ENCODE measurements around the gene CELF4. TPM values are rescaled to one million over a fixed set of nuclear protein-coding genes. Genes with fewer than 3 reads are reported as not detected.

Gene CELF4
- total and polyA plus RNA-seq, 2 donors (not counting 3 experiments of a cell fraction or from before 2014, with no cell fraction given), result not detected

GRCh38 chr18:37302519-37302918, 263.1 kb downstream of the CELF4 start:
- Histone ChIP-seq H3K9me3 (replicated peaks; ENCODE audit: control insufficient read depth, insufficient read depth, low read length) (no peaks in the 10 kb centered on the region), H3K4me1 (ENCODE audit: control insufficient read depth, extremely low read depth, insufficient read depth, low read length) (no peaks in the 10 kb centered on the region), H4K20me1 (replicated peaks; ENCODE audit: control insufficient read depth, extremely low read depth, insufficient read depth, low read length) (no peaks in the 10 kb centered on the region), H3K79me2 (ENCODE audit: control insufficient read depth, insufficient read depth, low read length) (no peaks in the 10 kb centered on the region), H3K9me1 (replicated peaks; ENCODE audit: control insufficient read depth, extremely low read depth, insufficient read depth, low read length) (no peaks in the 10 kb centered on the region), H2AFZ (ENCODE audit: low read depth, low read length) (no peak overlapping the region), H3K27ac (ENCODE audit: insufficient read depth, low read depth, low read length) (no peak overlapping the region), H3K4me3 (replicated peaks in 1 of 3; ENCODE audit: insufficient read depth in 1 of 3, low read depth in 1 of 3, low read length in 3 of 3) (no peak overlapping the region), H3K4me2 (ENCODE audit: insufficient read depth, low read length) (no peak overlapping the region), H3K36me3 (ENCODE audit: control insufficient read depth in 2 of 2, extremely low read depth in 1 of 2, insufficient read depth in 2 of 2, low read length in 2 of 2) (no peaks in the 10 kb centered on the region), H3K9ac (replicated peaks; ENCODE audit: extremely low read depth, insufficient read depth, low read length) (no peak overlapping the region), H3K27me3 (ENCODE audit: control insufficient read depth in 2 of 2, insufficient read depth in 2 of 2, low read length in 2 of 2) (no peaks in the 10 kb centered on the region)
- FAIRE-seq, result no peak
- ChIA-PET POLR2A (no interaction called here), CTCF (no interaction called here)
- TF ChIP-seq GATA2 (IDR thresholded peaks at IDR 0.05; ENCODE audit: insufficient read depth, insufficient read length, low read depth, low read length) (no peak), MYC (IDR thresholded peaks at IDR 0.05; ENCODE audit: low read depth, low read length) (no peak), CTCF (IDR thresholded peaks at IDR 0.05; ENCODE audit: extremely low read depth in 1 of 2, insufficient read depth in 1 of 2, low read depth in 1 of 2, low read length in 2 of 2) (no peak), JUN (IDR thresholded peaks at IDR 0.05; ENCODE audit: borderline replicate concordance, insufficient read depth, insufficient read length, low read depth) (no peak), POLR2AphosphoS5 (IDR thresholded peaks at IDR 0.05; ENCODE audit: insufficient read depth, low read depth, low read length) (no peak), FOS (IDR thresholded peaks at IDR 0.05; ENCODE audit: borderline replicate concordance, insufficient read depth, low read length) (no peak), POLR2A (IDR thresholded peaks at IDR 0.05; ENCODE audit: low read depth, low read length) (no peak), EZH2 (IDR thresholded peaks at IDR 0.05; ENCODE audit: borderline replicate concordance, low read depth, low read length, severe bottlenecking) (no peak)
- TF ChIP-seq, protein P1, sequence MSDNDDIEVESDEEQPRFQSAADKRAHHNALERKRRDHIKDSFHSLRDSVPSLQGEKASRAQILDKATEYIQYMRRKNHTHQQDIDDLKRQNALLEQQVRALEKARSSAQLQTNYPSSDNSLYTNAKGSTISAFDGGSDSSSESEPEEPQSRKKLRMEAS (IDR thresholded peaks at IDR 0.05; ENCODE audit: insufficient read depth, insufficient read length), result no peak
- BruUV-seq (replicated peaks), result no TSS peak
- intact Hi-C loops (cut with micrococcal nuclease) (no loop called here), dilution Hi-C loops (cut with MboI; ENCODE audit: extremely low pct_ligation_motif_present, low sequenced_read_pairs) (no loop called here)
- no peak for DNase-seq (ENCODE audit: low read depth, low spot score)
